WTC11 (cell line): ENCODE data around the gene SRPX. TPM values are rescaled to one million over a fixed set of nuclear protein-coding genes. Genes with fewer than 3 reads are reported as not detected.

Experiments used
- ATAC-seq: fragments of 200-7000 bp; cut with Tn5 transposase; 2 replicates; pipeline ENCODE4 v1.10.0; 2021; ENCODE audit warnings: mild to moderate bottlenecking, moderate library complexity
- CTCF ChIA-PET: fragments of 300-600 bp; sonication (Branson Sonifier 250); formaldehyde crosslinking; loops from one replicate; lab custom pipeline; 2021; ENCODE audit warnings: antibody characterized with exemption; lab: Charles Lee
- POLR2A ChIA-PET: fragments of 350-600 bp; sonication (Branson Sonifier 250); formaldehyde crosslinking; loops from one replicate; lab custom pipeline; 2021; ENCODE audit warnings: antibody characterized with exemption; lab: Charles Lee
- DNase-seq: peaks from one replicate; pipeline ENCODE4 v3.0.0; 2021; ENCODE audit warnings: low spot score
- H3K27ac Mint-ChIP-seq: 2 replicates; pipeline ENCODE4 v1.8.0; 2021; ENCODE audit warnings: mixed read lengths
- H3K27me3 Mint-ChIP-seq: 2 replicates; pipeline ENCODE4 v1.8.0; 2021; ENCODE audit warnings: low read depth, mild to moderate bottlenecking, moderate library complexity, mixed read lengths
- H3K36me3 Mint-ChIP-seq: 2 replicates; pipeline ENCODE4 v1.8.0; 2021; ENCODE audit warnings: mixed read lengths
- H3K4me1 Mint-ChIP-seq: 2 replicates; pipeline ENCODE4 v1.8.0; 2022; ENCODE audit warnings: mixed read lengths
- H3K4me3 Mint-ChIP-seq: 2 replicates; pipeline ENCODE4 v1.8.0; 2021; ENCODE audit warnings: mild to moderate bottlenecking, moderate library complexity, mixed read lengths
- H3K9me3 Mint-ChIP-seq: 2 replicates; pipeline ENCODE4 v1.8.0; 2021; ENCODE audit warnings: mixed read lengths
- ESRRA ChIP-seq: sonication (generic); formaldehyde crosslinking; IDR thresholded peaks from 2 replicates; pipeline ENCODE4 v1.8.1; 2022; ENCODE audit warnings: mild to moderate bottlenecking, missing genetic modification reagents, borderline replicate concordance
- ETV6 ChIP-seq: sonication (generic); formaldehyde crosslinking; IDR thresholded peaks from 2 replicates; pipeline ENCODE4 v1.8.1; 2022; ENCODE audit warnings: mild to moderate bottlenecking, missing genetic modification reagents
- FOXJ3 ChIP-seq: sonication (generic); formaldehyde crosslinking; IDR thresholded peaks from 2 replicates; pipeline ENCODE4 v1.9.0; 2021; ENCODE audit warnings: missing genetic modification reagents, mild to moderate bottlenecking, borderline replicate concordance
- FOXK1 ChIP-seq: sonication (generic); formaldehyde crosslinking; IDR thresholded peaks from 2 replicates; pipeline ENCODE4 v1.8.0; 2022; ENCODE audit warnings: mild to moderate bottlenecking, moderate library complexity, missing genetic modification reagents
- MXD4 ChIP-seq: fragments of 250-450 bp; sonication (Bioruptor Pico); IDR thresholded peaks from 2 replicates; pipeline ENCODE4 v1.8.0; 2021; ENCODE audit warnings: mild to moderate bottlenecking, moderate library complexity, borderline replicate concordance
- NR3C1 ChIP-seq: sonication (generic); formaldehyde crosslinking; conservative IDR thresholded peaks from 2 replicates; pipeline ENCODE4 v1.8.1; 2023; ENCODE audit warnings: low read depth, mild to moderate bottlenecking, missing genetic modification reagents
- RELA ChIP-seq: sonication (generic); formaldehyde crosslinking; IDR thresholded peaks from 2 replicates; pipeline ENCODE4 v1.8.1; 2022; ENCODE audit warnings: missing genetic modification reagents, mild to moderate bottlenecking, borderline replicate concordance
- SMAD3 ChIP-seq: sonication (generic); formaldehyde crosslinking; IDR thresholded peaks from 2 replicates; pipeline ENCODE4 v1.8.0; 2022; ENCODE audit warnings: missing genetic modification reagents, mild to moderate bottlenecking, borderline replicate concordance
- TCF7 ChIP-seq: sonication (generic); formaldehyde crosslinking; IDR thresholded peaks from 2 replicates; pipeline ENCODE4 v1.8.0; 2022; ENCODE audit warnings: mild to moderate bottlenecking, low read depth, missing genetic modification reagents, moderate library complexity
- ZNF121 ChIP-seq: sonication (generic); formaldehyde crosslinking; IDR thresholded peaks from 2 replicates; pipeline ENCODE4 v1.8.0; 2023; ENCODE audit warnings: missing genetic modification reagents
- ZNF263 ChIP-seq: sonication (generic); formaldehyde crosslinking; IDR thresholded peaks from 2 replicates; pipeline ENCODE4 v1.8.1; 2022; ENCODE audit warnings: low read depth, mild to moderate bottlenecking, moderate library complexity, missing genetic modification reagents
- ZNF317 ChIP-seq: sonication (generic); formaldehyde crosslinking; IDR thresholded peaks from 2 replicates; pipeline ENCODE4 v1.8.1; 2023; ENCODE audit warnings: low read depth, mild to moderate bottlenecking, moderate library complexity, missing genetic modification reagents, borderline replicate concordance
- total RNA-seq: library from RNA; stranded (reverse); gene quantifications from 3 replicates; pipeline ENCODE4 v1.2.3, GENCODE V29; 2021
- TF ChIP-seq, protein P1 (sequence below): sonication (generic); formaldehyde crosslinking; IDR thresholded peaks from 2 replicates; pipeline ENCODE4 v1.8.1; 2023; ENCODE audit warnings: mild to moderate bottlenecking, moderate library complexity, missing genetic modification reagents
- TF ChIP-seq, protein P2 (sequence below): fragments of 250-450 bp; sonication (Bioruptor Pico); IDR thresholded peaks from 2 replicates; pipeline ENCODE4 v1.9.0; 2021; ENCODE audit warnings: moderate library complexity, mild to moderate bottlenecking, inconsistent platforms, borderline replicate concordance
- TF ChIP-seq, protein P3 (sequence below): sonication (generic); formaldehyde crosslinking; IDR thresholded peaks from 2 replicates; pipeline ENCODE4 v1.8.0; 2022; ENCODE audit warnings: mild to moderate bottlenecking, missing genetic modification reagents
- TF ChIP-seq, protein P4 (sequence below): sonication (generic); formaldehyde crosslinking; IDR thresholded peaks from 2 replicates; pipeline ENCODE4 v1.8.1; 2023; ENCODE audit warnings: mild to moderate bottlenecking, missing genetic modification reagents
- TF ChIP-seq, protein P5 (sequence below): fragments of 250-450 bp; sonication (Bioruptor Pico); conservative IDR thresholded peaks from 2 replicates; pipeline ENCODE4 v1.9.0; 2021; ENCODE audit warnings: mild to moderate bottlenecking
- TF ChIP-seq, protein P6 (sequence below): sonication (generic); formaldehyde crosslinking; IDR thresholded peaks from 2 replicates; pipeline ENCODE4 v1.8.1; 2023; ENCODE audit warnings: mild to moderate bottlenecking, missing genetic modification reagents, borderline replicate concordance
- TF ChIP-seq, protein P7 (sequence below): sonication (generic); formaldehyde crosslinking; IDR thresholded peaks from 2 replicates; pipeline ENCODE4 v1.8.1; 2023; ENCODE audit warnings: mild to moderate bottlenecking, missing genetic modification reagents, moderate library complexity

The SRPX gene
- total RNA-seq, 1 experiment from 2014 or later = 7.7 TPM

DNA sequence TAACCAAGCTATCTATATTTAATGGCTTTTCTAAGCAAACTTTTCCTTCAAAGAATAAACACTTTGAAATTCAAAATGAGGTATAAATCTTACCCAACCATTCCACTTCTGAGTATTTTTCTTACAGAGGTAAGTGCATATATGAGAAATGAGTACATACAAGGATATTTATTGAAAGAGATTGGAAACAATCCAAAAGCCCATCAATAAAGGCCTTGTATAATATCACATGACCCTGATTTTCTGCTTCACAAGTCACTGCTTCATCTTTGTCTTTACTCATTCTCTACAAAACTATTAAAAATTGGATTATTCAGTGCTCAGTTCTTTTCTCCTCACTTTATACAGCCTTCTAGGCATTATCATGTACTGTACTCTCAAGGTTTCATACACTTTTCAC is 91.3 kb downstream of the SRPX start (continued):
- TF ChIP-seq, protein P1, sequence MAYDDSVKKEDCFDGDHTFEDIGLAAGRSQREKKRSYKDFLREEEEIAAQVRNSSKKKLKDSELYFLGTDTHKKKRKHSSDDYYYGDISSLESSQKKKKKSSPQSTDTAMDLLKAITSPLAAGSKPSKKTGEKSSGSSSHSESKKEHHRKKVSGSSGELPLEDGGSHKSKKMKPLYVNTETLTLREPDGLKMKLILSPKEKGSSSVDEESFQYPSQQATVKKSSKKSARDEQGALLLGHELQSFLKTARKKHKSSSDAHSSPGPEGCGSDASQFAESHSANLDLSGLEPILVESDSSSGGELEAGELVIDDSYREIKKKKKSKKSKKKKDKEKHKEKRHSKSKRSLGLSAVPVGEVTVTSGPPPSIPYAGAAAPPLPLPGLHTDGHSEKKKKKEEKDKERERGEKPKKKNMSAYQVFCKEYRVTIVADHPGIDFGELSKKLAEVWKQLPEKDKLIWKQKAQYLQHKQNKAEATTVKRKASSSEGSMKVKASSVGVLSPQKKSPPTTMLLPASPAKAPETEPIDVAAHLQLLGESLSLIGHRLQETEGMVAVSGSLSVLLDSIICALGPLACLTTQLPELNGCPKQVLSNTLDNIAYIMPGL = no peak
- TF ChIP-seq, protein P2, sequence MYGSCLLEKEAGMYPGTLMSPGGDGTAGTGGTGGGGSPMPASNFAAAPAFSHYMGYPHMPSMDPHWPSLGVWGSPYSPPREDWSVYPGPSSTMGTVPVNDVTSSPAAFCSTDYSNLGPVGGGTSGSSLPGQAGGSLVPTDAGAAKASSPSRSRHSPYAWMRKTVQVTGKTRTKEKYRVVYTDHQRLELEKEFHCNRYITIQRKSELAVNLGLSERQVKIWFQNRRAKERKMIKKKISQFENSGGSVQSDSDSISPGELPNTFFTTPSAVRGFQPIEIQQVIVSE (CRISPR knock-in tag) = no peak

DNA sequence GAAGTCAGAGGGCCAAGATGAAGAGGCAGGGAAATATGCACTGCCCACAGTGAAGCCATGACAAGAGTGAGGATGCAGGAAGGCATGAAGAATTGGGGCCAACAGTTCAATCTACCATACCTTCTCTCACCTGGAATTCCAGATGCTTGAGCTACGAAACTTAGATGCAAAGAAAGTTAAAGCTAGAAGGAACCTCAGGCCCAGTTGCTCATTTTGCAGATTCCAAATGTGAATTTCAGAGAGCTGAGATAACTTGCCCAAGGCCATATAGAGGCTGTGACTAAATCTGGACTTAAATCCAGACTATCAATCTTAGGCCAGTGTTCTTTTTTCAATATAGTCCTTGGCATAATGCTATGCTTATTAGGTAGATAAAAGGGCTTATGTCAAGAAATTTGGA is 92.7 kb downstream of the SRPX start:
- Mint-ChIP-seq H3K4me3 (no peak overlapping the region), H3K9me3 (no peaks in the 10 kb centered on the region), H3K36me3 (no peaks in the 10 kb centered on the region), H3K27me3 (no peaks in the 10 kb centered on the region), H3K27ac (no peak overlapping the region), H3K4me1 (no peaks in the 10 kb centered on the region)
- ATAC-seq = no peak
- TF ChIP-seq ZNF263 (CRISPR knock-in tag) (no peak), ZNF121 (CRISPR knock-in tag) (no peak)
- DNase-seq = no peak
- ChIA-PET CTCF (no interaction called here), POLR2A (no interaction called here)

DNA sequence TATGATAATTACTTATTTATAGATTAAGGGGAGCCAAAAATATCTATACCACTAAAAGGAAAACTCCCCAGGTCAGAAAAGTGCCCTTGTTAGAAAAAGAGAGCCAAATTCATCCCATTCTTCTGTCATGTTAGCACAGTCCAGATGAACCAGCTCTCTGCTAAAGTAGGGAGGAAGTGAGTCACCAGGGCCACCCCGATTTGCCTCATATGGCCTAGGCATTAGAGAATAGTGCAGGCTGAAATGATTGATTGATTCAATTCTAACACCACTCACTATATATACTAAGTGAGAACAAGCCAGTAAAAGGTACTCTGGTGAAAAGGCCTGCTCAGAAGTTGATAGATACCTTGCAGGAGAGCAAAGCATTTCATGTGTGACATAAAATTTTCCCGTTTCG is 94.5 kb downstream of the SRPX start:
- no peaks in the 10 kb centered on the region for H3K27me3 Mint-ChIP-seq
- ATAC-seq (no peak), DNase-seq (no peak)
- CTCF ChIA-PET = interaction anchor here (1.0 kb wide), 1 partner anchor 8 kb away, joined by 4 read pairs; no protein-coding TSS in a partner anchor
- H3K36me3 Mint-ChIP-seq = no peaks in the 10 kb centered on the region
- no peak overlapping the region for H3K4me3 Mint-ChIP-seq
- no peak overlapping the region for H3K27ac Mint-ChIP-seq
- TF ChIP-seq, protein P3, sequence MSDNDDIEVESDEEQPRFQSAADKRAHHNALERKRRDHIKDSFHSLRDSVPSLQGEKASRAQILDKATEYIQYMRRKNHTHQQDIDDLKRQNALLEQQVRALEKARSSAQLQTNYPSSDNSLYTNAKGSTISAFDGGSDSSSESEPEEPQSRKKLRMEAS (CRISPR knock-in tag) = no peak
- TF ChIP-seq RELA (CRISPR knock-in tag) (no peak), ESRRA (CRISPR knock-in tag) (no peak), FOXK1 (CRISPR knock-in tag) (no peak), ZNF317 (CRISPR knock-in tag) (no peak), MXD4 (CRISPR knock-in tag) (no peak), ETV6 (CRISPR knock-in tag) (no peak), FOXJ3 (CRISPR knock-in tag) (no peak), NR3C1 (CRISPR knock-in tag) (no peak), TCF7 (CRISPR knock-in tag) (no peak), SMAD3 (CRISPR knock-in tag) (no peak)
- TF ChIP-seq, protein P4, sequence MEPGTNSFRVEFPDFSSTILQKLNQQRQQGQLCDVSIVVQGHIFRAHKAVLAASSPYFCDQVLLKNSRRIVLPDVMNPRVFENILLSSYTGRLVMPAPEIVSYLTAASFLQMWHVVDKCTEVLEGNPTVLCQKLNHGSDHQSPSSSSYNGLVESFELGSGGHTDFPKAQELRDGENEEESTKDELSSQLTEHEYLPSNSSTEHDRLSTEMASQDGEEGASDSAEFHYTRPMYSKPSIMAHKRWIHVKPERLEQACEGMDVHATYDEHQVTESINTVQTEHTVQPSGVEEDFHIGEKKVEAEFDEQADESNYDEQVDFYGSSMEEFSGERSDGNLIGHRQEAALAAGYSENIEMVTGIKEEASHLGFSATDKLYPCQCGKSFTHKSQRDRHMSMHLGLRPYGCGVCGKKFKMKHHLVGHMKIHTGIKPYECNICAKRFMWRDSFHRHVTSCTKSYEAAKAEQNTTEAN = no peak
- TF ChIP-seq, protein P5, sequence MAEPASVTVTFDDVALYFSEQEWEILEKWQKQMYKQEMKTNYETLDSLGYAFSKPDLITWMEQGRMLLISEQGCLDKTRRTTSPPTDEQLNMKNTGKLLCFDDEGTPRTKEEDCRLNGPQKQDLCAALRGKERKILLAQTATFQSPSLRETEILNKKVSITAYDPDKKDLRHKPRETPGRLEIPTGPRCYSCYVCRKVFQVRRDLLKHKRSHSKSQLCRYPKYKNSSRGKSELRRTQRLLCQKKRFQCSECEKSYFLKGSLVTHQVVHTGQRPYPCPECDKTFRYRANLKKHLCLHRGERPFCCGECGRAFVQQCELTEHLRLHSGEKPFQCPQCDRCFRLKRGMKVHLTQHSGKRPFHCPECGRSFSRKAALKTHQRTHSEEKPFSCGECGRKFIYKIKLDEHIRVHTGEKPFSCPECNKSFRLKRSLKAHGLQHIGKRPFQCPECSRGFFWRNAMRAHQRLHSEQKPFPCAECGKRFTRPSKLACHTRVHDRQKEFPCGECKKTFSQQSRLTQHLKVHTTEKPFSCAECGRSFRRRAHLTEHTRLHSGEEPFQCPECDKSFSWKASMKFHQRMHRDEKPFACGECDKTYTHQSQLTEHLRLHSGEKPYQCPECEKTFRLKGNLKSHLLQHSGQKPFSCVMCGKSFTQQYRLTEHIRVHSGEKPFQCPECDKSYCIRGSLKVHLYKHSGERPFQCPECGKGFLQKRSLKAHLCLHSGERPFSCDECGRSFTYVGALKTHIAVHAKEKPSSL (CRISPR knock-in tag) = no peak
- TF ChIP-seq, protein P6, sequence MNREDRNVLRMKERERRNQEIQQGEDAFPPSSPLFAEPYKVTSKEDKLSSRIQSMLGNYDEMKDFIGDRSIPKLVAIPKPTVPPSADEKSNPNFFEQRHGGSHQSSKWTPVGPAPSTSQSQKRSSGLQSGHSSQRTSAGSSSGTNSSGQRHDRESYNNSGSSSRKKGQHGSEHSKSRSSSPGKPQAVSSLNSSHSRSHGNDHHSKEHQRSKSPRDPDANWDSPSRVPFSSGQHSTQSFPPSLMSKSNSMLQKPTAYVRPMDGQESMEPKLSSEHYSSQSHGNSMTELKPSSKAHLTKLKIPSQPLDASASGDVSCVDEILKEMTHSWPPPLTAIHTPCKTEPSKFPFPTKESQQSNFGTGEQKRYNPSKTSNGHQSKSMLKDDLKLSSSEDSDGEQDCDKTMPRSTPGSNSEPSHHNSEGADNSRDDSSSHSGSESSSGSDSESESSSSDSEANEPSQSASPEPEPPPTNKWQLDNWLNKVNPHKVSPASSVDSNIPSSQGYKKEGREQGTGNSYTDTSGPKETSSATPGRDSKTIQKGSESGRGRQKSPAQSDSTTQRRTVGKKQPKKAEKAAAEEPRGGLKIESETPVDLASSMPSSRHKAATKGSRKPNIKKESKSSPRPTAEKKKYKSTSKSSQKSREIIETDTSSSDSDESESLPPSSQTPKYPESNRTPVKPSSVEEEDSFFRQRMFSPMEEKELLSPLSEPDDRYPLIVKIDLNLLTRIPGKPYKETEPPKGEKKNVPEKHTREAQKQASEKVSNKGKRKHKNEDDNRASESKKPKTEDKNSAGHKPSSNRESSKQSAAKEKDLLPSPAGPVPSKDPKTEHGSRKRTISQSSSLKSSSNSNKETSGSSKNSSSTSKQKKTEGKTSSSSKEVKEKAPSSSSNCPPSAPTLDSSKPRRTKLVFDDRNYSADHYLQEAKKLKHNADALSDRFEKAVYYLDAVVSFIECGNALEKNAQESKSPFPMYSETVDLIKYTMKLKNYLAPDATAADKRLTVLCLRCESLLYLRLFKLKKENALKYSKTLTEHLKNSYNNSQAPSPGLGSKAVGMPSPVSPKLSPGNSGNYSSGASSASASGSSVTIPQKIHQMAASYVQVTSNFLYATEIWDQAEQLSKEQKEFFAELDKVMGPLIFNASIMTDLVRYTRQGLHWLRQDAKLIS (CRISPR knock-in tag) = no peak
- TF ChIP-seq, protein P7, sequence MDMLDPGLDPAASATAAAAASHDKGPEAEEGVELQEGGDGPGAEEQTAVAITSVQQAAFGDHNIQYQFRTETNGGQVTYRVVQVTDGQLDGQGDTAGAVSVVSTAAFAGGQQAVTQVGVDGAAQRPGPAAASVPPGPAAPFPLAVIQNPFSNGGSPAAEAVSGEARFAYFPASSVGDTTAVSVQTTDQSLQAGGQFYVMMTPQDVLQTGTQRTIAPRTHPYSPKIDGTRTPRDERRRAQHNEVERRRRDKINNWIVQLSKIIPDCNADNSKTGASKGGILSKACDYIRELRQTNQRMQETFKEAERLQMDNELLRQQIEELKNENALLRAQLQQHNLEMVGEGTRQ = no peak
- no peaks in the 10 kb centered on the region for H3K9me3 Mint-ChIP-seq
- no peaks in the 10 kb centered on the region for H3K4me1 Mint-ChIP-seq
- POLR2A ChIA-PET = no interaction called here
